Heart left ventricle (tissue), 16 donors: ENCODE measurements around the gene DUSP16. TPM values are rescaled to one million over a fixed set of nuclear protein-coding genes. Genes with fewer than 3 reads are reported as not detected.

Source experiments
- ATAC-seq, 4 donors: fragments of 200-7000 bp; cut with Tn5 transposase; one replicate each; pipeline ENCODE4 v1.9.1; 2020 to 2022; ENCODE audit warnings: moderate library complexity in 4 of 4, mild to moderate bottlenecking in 3 of 4, moderate number of reproducible peaks in 1 of 4
- DNase-seq, 5 donors: peaks; one replicate each; pipeline ENCODE4 v3.0.0-alpha.2; 2020
- H3K27ac ChIP-seq, 12 donors: fragments of 200-600 bp; sonication (generic) in 4 of 12; one replicate each; pipeline versions ENCODE4 v1.5.0 to v1.8.0; 2016 to 2022; ENCODE audit warnings: mild to moderate bottlenecking in 2 of 12
- H3K27me3 ChIP-seq, 9 donors: fragments of 200-600 bp; sonication (generic) in 2 of 9; one replicate each; pipeline versions ENCODE4 v1.5.1 to v1.8.0; 2016 to 2022; ENCODE audit warnings: mild to moderate bottlenecking in 3 of 9
- H3K36me3 ChIP-seq, 9 donors: fragments of 200-600 bp; sonication (generic) in 2 of 9; one replicate each; pipeline versions ENCODE4 v1.5.0 to v1.8.0; 2018 to 2022; ENCODE audit warnings: mild to moderate bottlenecking in 2 of 9
- H3K4me1 ChIP-seq, 12 donors: fragments of 200-600 bp; sonication (generic) in 4 of 12; one replicate each; pipeline versions ENCODE4 v1.5.0 to v1.8.0; 2016 to 2022; ENCODE audit warnings: mild to moderate bottlenecking in 3 of 12
- H3K4me3 ChIP-seq, 12 donors: fragments of 200-600 bp; sonication (generic) in 4 of 12; one replicate each; pipeline versions ENCODE4 v1.5.0 to v1.8.0; 2017 to 2022; ENCODE audit warnings: mild to moderate bottlenecking in 9 of 12, moderate library complexity in 4 of 12
- H3K9me3 ChIP-seq, 12 donors: fragments of 200-600 bp; sonication (generic) in 4 of 12; one replicate each; pipeline versions ENCODE4 v1.5.0 to v1.8.0; 2016 to 2022; ENCODE audit warnings: mild to moderate bottlenecking in 1 of 12
- POLR2A ChIP-seq, 2 donors: fragments of 450-650 bp; IDR thresholded peaks; one replicate each; pipeline ENCODE4 v1.6.1; 2017; ENCODE audit warnings: antibody characterized with exemption in 2 of 2, mild to moderate bottlenecking in 2 of 2, moderate library complexity in 2 of 2
- WGBS, 4 donors: extraction: QIAGEN DNeasy Blood & Tissue Kit in 2 of 4; methylation state at CpG; one replicate each; pipeline versions ENCODE4 v1.1.5 to v1.1.7; 2013 to 2018; 5-methylcytosine and 5-hydroxymethylcytosine counted together
- intact Hi-C, 10 donors: fragments of 100-400 bp; cut with DNase I; formaldehyde crosslinking; loops; one replicate each; pipeline versions ENCODE4 v1.11.1 to v1.14.2; 2022
- polyA plus RNA-seq, 2 donors: library from polyadenylated mRNA; stranded (reverse); fragments of 200-250 nt; gene quantifications; one replicate each; pipeline ENCODE4 v1.2.3, GENCODE V29; 2013
- total RNA-seq, 9 donors: library from RNA; depleted of rRNA in 2 of 9; stranded (reverse); fragments of >200 nt in 2 of 9; fragmentation: NEBNext Ultra II Directional in 3 of 9; extraction: Animal tissue kit (Norgen Biotek cat#: 25700) in 3 of 9; gene quantifications; one replicate each; pipeline versions ENCODE4 v1.1.0 to v1.2.4, GENCODE V29; 2016 to 2023
- TF ChIP-seq, protein P1 (sequence below), 12 donors: fragments of 200-600 bp; sonication (generic) in 4 of 12; IDR thresholded peaks; one replicate each; pipeline versions ENCODE4 v1.5.0 to v1.8.0; 2018 to 2022; ENCODE audit warnings: antibody characterized with exemption in 12 of 12, mild to moderate bottlenecking in 5 of 12
- donor health status: ischemic (EF 13 %, LVEDD 7.1; RV severe dilation, severe dysfunction).
- donor health status: healthy with polysubstance abuse.
- donor health status: DM: no; HTN: yes; CAD: no.
- donor health status: DM: no; HTN: no; CAD: no.
- donor health status: ischemic (EF 25% LVEDD 6.9; RV normal size, moderate dysfunction).
- donor health status: ischemic (EF 25% LVEDD 5.7; RV mildly dilated, moderate dysfunction).
- donor health status: healthy.
- donor health status: DM: yes; HTN: yes; CAD: no.
- donor health status: ischemic (EF 35%, LVEDD 5.7; RV mildly dilated, moderate dysfunction).
- donor health status: nonischemic (EF 11% LVEDD 7.7; RV severe dilation, severe dysfunction).
- donor health status: DM: yes; HTN: yes; CAD: no.
- donor health status: PGD.
- donor health status: ischemic (EF 29% LVEDD 5.4; RV normal size, mild dysfunction).
- donor health status: nonischemic (EF 23%, LVEDD 6.1; RV moderate dilation, normal function).

The DUSP16 gene
- total and polyA plus RNA-seq, 11 donors: 2.5 to 24.7 (median 15.1) TPM

DNA sequence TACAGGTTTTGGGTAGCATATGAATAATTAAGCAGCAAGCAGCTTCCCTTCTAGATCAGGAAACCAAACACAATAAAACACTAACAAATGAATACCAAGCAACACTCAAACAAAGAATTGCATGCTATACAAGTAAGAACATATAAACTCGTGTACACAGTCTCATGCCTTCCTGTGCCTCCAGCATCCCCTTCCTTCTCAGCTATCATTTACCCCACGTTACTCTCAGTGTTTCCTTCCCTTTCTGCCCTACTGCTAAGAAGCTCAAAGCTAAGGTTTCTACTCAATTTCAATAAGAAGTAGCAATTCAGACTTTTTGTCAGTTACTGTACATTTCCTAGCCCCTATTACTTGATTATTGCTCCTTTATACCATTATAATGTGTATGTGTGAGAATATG, 81.0 kb downstream of the DUSP16 start:
- no peak for DNase-seq
- TF ChIP-seq, protein P1, sequence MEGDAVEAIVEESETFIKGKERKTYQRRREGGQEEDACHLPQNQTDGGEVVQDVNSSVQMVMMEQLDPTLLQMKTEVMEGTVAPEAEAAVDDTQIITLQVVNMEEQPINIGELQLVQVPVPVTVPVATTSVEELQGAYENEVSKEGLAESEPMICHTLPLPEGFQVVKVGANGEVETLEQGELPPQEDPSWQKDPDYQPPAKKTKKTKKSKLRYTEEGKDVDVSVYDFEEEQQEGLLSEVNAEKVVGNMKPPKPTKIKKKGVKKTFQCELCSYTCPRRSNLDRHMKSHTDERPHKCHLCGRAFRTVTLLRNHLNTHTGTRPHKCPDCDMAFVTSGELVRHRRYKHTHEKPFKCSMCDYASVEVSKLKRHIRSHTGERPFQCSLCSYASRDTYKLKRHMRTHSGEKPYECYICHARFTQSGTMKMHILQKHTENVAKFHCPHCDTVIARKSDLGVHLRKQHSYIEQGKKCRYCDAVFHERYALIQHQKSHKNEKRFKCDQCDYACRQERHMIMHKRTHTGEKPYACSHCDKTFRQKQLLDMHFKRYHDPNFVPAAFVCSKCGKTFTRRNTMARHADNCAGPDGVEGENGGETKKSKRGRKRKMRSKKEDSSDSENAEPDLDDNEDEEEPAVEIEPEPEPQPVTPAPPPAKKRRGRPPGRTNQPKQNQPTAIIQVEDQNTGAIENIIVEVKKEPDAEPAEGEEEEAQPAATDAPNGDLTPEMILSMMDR (IDR thresholded peaks at IDR 0.05): no peak
- no peak for TF ChIP-seq POLR2A (IDR thresholded peaks at IDR 0.05)
- 46 to 61% (median 49%) methylated on average over 2 of the region's 2 CpGs for WGBS, 4 donors
- peaks cover 0 to 95% (median 57%) of the 10 kb centered on the region in 9 donors for H3K36me3 ChIP-seq
- no peak overlapping the region for H3K4me3 ChIP-seq
- no peaks in the 10 kb centered on the region for H3K9me3 ChIP-seq
- intact Hi-C loops: no loop called here
- H3K27ac ChIP-seq: peak overlapping the region in 1 of 12 donors; percentile 70
- ATAC-seq: peak in 1 of 4 donors; percentile 26
- H3K27me3 ChIP-seq: no peaks in the 10 kb centered on the region
- H3K4me1 ChIP-seq: peaks cover 0 to 19% (median 0%) of the 10 kb centered on the region in 12 donors

DNA sequence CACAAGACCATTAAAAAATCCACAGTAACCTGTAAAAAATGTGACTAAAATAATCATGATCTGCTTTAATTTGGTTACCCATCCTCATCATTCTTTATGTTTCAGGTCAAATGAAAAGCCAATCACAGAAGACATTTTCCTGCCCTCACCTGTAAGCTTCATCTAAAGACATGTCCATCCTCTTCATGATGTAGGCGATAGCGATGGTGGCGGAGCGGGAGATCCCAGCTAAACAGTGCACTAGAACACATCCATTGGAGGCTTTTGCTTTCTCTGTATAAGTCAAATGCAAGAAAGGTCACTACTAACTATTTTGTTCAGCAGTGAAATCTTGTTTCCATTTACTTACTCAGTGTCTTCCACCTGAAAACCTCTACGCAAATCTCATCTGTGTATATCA, 82.6 kb downstream of the DUSP16 start:
- DNase-seq (no peak), ATAC-seq (no peak)
- Histone ChIP-seq H3K27ac (no peak overlapping the region), H3K4me3 (no peak overlapping the region), H3K4me1 (peaks cover 0 to 30% (median 0%) of the 10 kb centered on the region in 12 donors), H3K27me3 (no peaks in the 10 kb centered on the region), H3K36me3 (peaks cover 0 to 96% (median 54%) of the 10 kb centered on the region in 9 donors), H3K9me3 (no peaks in the 10 kb centered on the region)
- WGBS, 4 donors: 98 to 99% (median 99%) methylated on average over 5 of the region's 5 CpGs
- intact Hi-C loops: no loop called here
- no peak for TF ChIP-seq POLR2A (IDR thresholded peaks at IDR 0.05)
- TF ChIP-seq, protein P1 (IDR thresholded peaks at IDR 0.05): no peak

DNA sequence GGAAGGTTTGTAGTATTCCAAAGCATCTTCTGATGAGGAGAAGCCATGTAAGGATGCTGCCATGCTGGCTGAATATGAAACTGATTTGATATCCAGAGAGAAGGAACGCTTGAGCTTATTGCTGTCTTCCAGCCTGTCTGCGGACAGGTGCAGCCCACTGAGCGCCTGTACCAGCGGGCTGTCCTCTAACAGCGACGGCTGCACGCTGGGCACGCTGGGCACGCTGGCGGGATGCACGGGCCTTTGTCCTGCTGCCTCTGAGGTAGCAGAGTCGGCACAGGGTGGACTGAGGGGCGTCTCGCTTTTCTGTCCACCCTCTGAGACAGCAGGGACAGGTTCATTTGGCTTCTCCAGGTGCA, 85.2 kb downstream of the DUSP16 start:
- H3K27me3 ChIP-seq: no peaks in the 10 kb centered on the region
- ATAC-seq (no peak), DNase-seq (no peak)
- WGBS, 4 donors: 93 to 100% (median 95%) methylated on average over 3 to 14 of the region's 14 CpGs
- intact Hi-C loops: no loop called here
- no peak overlapping the region for H3K4me3 ChIP-seq
- no peaks in the 10 kb centered on the region for H3K9me3 ChIP-seq
- H3K4me1 ChIP-seq: peaks cover 0 to 25% (median 5%) of the 10 kb centered on the region in 12 donors
- no peak overlapping the region for H3K27ac ChIP-seq
- TF ChIP-seq, protein P1 (IDR thresholded peaks at IDR 0.05): no peak
- no peak for TF ChIP-seq POLR2A (IDR thresholded peaks at IDR 0.05)
- peaks cover 0 to 82% (median 48%) of the 10 kb centered on the region in 9 donors for H3K36me3 ChIP-seq

DNA sequence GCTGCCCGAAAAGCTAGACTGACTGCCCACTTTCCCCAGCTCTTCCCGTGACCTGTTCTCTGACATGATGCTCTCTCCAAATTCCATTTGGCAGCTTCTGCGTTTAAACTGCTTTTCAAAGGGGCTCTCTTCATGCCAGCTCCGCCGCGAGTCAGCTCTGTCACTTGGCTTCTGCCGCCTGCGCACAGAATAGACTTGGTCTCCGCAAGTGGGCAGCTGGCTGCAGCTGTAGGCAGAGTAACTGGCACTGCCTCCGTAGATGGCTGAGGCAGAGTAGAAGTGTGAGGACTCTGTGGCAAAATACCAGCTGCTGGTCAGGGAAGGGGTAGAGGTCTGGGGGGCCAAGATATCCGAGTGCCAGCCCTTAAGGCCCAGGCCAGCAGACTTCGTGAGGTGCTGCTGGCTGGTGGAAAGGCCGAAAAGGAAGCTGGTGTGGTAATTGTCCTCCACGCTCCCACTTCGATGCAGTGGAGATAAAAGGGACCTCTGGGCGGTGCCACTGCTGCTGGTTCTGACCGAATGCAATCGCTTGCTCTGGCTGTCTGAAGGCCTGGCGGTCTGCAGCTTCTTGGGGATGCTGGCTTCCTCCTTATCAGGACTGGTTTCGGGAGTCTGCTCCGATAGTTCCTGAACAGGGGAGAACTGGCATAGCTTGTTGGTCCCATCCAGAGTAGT, 85.7 kb downstream of the DUSP16 start:
- H3K9me3 ChIP-seq: no peaks in the 10 kb centered on the region
- peaks cover 0 to 77% (median 48%) of the 10 kb centered on the region in 9 donors for H3K36me3 ChIP-seq
- no peaks in the 10 kb centered on the region for H3K27me3 ChIP-seq
- H3K4me1 ChIP-seq: peaks cover 0 to 24% (median 5%) of the 10 kb centered on the region in 12 donors
- no peak overlapping the region for H3K27ac ChIP-seq
- ATAC-seq (no peak), DNase-seq (no peak)
- H3K4me3 ChIP-seq: no peak overlapping the region
- TF ChIP-seq POLR2A (IDR thresholded peaks at IDR 0.05): no peak
- TF ChIP-seq, protein P1 (IDR thresholded peaks at IDR 0.05): no peak
- intact Hi-C loops: no loop called here
- 91 to 95% (median 94%) methylated on average over 20 to 21 of the region's 21 CpGs for WGBS, 4 donors
